Kasumi-1 (cell line): ENCODE results near the gene EEF1AKMT2.

Experiments
- DNase-seq, 2 experiments: peaks; one replicate each; lab custom pipeline; 2025; lab: John Stamatoyannopoulos, UW

EEF1AKMT2 gene

GRCh38 chr10:124721330-124722045 lies 70.2 kb downstream of the EEF1AKMT2 start:
- DNase-seq = peak; percentile 98

- peak; percentile 82 to 86 for DNase-seq
Measured at GRCh38 chr10:124719213-124719851, 72.4 kb downstream of the EEF1AKMT2 start.

- peak; percentile 73 to 87 for DNase-seq
Measured at GRCh38 chr10:124717911-124718741, 73.6 kb downstream of the EEF1AKMT2 start.

GRCh38 chr10:124717041-124717757 lies 74.5 kb downstream of the EEF1AKMT2 start:
- no peak for DNase-seq

- DNase-seq = no peak
Measured at GRCh38 chr10:124716369-124716768, 75.3 kb downstream of the EEF1AKMT2 start.

- DNase-seq = no peak
Measured at GRCh38 chr10:124715439-124715838, 76.2 kb downstream of the EEF1AKMT2 start.

GRCh38 chr10:124713679-124714255 lies 77.9 kb downstream of the EEF1AKMT2 start:
- no peak for DNase-seq

- DNase-seq = no peak
Measured at GRCh38 chr10:124712704-124713407, 78.8 kb downstream of the EEF1AKMT2 start.

- no peak for DNase-seq
Measured at GRCh38 chr10:124711145-124711544, 80.5 kb downstream of the EEF1AKMT2 start.

- DNase-seq = no peak
Measured at GRCh38 chr10:124710266-124710881, 81.3 kb downstream of the EEF1AKMT2 start.

GRCh38 chr10:124709861-124710260 lies 81.8 kb downstream of the EEF1AKMT2 start:
- no peak for DNase-seq

GRCh38 chr10:124708922-124709520 lies 82.7 kb downstream of the EEF1AKMT2 start:
- peak in 1 of 2 experiments; percentile 7 for DNase-seq

- no peak for DNase-seq
Measured at GRCh38 chr10:124708246-124708779, 83.4 kb downstream of the EEF1AKMT2 start.
